Measurements from ENCODE around the gene TBXA2R.

TBXA2R gene

DNA sequence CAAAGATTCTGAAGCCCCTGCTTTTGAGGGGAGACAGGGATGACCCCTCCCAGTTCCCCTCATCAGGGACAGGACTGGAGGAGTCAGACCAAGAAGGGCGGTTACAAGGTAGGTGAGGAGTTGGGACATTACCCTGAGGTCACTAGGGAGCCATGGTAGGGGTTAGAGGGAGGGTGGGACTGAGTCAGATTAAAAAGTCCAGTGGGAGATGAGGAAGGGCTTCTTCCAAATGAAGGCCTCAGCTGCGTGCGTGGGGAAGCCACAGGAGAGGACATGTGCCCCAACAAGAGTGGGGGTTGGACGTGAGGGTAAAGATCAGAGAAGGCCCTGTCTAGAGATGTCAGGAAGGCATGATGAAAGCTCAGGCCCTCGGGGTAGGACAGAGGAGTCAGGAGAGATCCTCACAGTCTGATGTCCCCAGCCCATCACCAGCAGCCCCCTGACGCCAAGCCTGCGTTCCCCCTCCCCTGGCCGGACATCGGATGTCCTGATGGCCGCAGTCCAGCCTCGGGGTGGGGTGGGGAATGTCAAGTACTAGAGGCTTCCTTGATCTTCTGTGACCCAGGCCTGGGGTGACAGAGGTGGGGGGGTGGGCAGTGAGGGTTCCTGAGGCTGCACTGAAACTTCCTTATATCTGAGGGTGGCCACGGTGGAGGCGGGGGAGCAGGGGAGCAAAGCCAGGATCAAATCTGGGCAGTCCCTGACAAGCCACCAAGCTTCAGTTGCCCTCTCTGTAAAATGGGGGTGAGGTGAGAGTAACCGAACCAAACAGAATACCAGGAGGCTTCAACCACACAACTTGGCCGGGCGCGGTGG, 42.8 kb downstream of the TBXA2R start:
- TF ChIP-seq CTCF (IDR thresholded peaks at IDR 0.05; ENCODE audit: low read length) (no peak), EZH2 (optimal IDR thresholded peaks at IDR 0.05; ENCODE audit: low read depth, low read length) (no peak), EZH2phosphoT487 (IDR thresholded peaks at IDR 0.05; ENCODE audit: low read length) (no peak)
- H3K4me2 ChIP-seq (ENCODE audit: low read depth, low read length), result no peak overlapping the region
- H3K27ac ChIP-seq (ENCODE audit: low read length), result no peak overlapping the region
- H3K36me3 ChIP-seq (replicated peaks; ENCODE audit: insufficient read depth, low read length), result no peaks in the 10 kb centered on the region
- no peak overlapping the region for H3K9ac ChIP-seq (ENCODE audit: low read length)
- no peaks in the 10 kb centered on the region for H3K79me2 ChIP-seq (ENCODE audit: low read length)
- H3K4me3 ChIP-seq (ENCODE audit: low read length), result no peak overlapping the region
- no peaks in the 10 kb centered on the region for H3K4me1 ChIP-seq (ENCODE audit: low read length)
- no peaks in the 10 kb centered on the region for H4K20me1 ChIP-seq (ENCODE audit: insufficient read depth, low read length)
- no peak for DNase-seq
- H3F3A ChIP-seq (ENCODE audit: insufficient read depth, low read length), result no peaks in the 10 kb centered on the region
- H2AFZ ChIP-seq (ENCODE audit: low read length), result no peak overlapping the region
- no peaks in the 10 kb centered on the region for H3K9me2 ChIP-seq (replicated peaks; ENCODE audit: insufficient read depth, low read length)
- H3K9me3 ChIP-seq (replicated peaks; ENCODE audit: insufficient read depth, low read length), result no peaks in the 10 kb centered on the region
- peaks cover 72% of the 10 kb centered on the region for H3K27me3 ChIP-seq (replicated peaks; ENCODE audit: insufficient read depth, low read length)

GRCh38 chr19:3557461-3558248, 49.0 kb downstream of the TBXA2R start, which contains the start of gene MFSD12:
MFSD12 (minus strand) TSS chr19:3557586; CDS start chr19:3557403, 183 bp downstream.
- Histone ChIP-seq H3K9me3 (replicated peaks; ENCODE audit: insufficient read depth, low read length) (no peaks in the 10 kb centered on the region), H3K36me3 (replicated peaks; ENCODE audit: insufficient read depth, low read length) (no peaks in the 10 kb centered on the region), H2AFZ (ENCODE audit: low read length) (peak within 1 kb of the TSS; percentile 97), H3K4me2 (ENCODE audit: low read depth, low read length) (peak within 1 kb of the TSS; percentile 97), H3K27ac (ENCODE audit: low read length) (no peak within 1 kb of the TSS), H4K20me1 (ENCODE audit: insufficient read depth, low read length) (no peaks in the 10 kb centered on the region), H3K4me1 (ENCODE audit: low read length) (peaks cover 13% of the 10 kb centered on the region; the same call in 1 of the 2 replicates), H3K27me3 (replicated peaks; ENCODE audit: insufficient read depth, low read length) (peaks cover 27% of the 10 kb centered on the region), H3K79me2 (ENCODE audit: low read length) (peaks cover 28% of the 10 kb centered on the region), H3K9me2 (replicated peaks; ENCODE audit: insufficient read depth, low read length) (no peaks in the 10 kb centered on the region), H3K4me3 (ENCODE audit: low read length) (peak within 1 kb of the TSS; percentile 83), H3K9ac (ENCODE audit: low read length) (peak within 1 kb of the TSS; percentile 60; the same call in 1 of the 2 replicates), H3F3A (ENCODE audit: insufficient read depth, low read length) (no peaks in the 10 kb centered on the region)
- TF ChIP-seq EZH2 (optimal IDR thresholded peaks at IDR 0.05; ENCODE audit: low read depth, low read length) (no peak), EZH2phosphoT487 (IDR thresholded peaks at IDR 0.05; ENCODE audit: low read length) (no peak), CTCF (IDR thresholded peaks at IDR 0.05; ENCODE audit: low read length) (no peak)
- DNase-seq, result peak; percentile 97

- H3K27me3 ChIP-seq (replicated peaks; ENCODE audit: insufficient read depth, low read length), result peaks cover 21% of the 10 kb centered on the region
- peaks cover 15% of the 10 kb centered on the region; the same call in 1 of the 2 replicates for H3K4me1 ChIP-seq (ENCODE audit: low read length)
- no peaks in the 10 kb centered on the region for H3K9me2 ChIP-seq (replicated peaks; ENCODE audit: insufficient read depth, low read length)
- H2AFZ ChIP-seq (ENCODE audit: low read length), result peak overlapping the region; percentile 54
- H3K4me2 ChIP-seq (ENCODE audit: low read depth, low read length), result peak overlapping the region; percentile 87
- peak overlapping the region; percentile 83 for H3K4me3 ChIP-seq (ENCODE audit: low read length)
- H3K9me3 ChIP-seq (replicated peaks; ENCODE audit: insufficient read depth, low read length), result no peaks in the 10 kb centered on the region
- peak; percentile 29 for TF ChIP-seq CTCF (IDR thresholded peaks at IDR 0.05; ENCODE audit: low read length)
- no peak for TF ChIP-seq EZH2phosphoT487 (IDR thresholded peaks at IDR 0.05; ENCODE audit: low read length)
- TF ChIP-seq EZH2 (optimal IDR thresholded peaks at IDR 0.05; ENCODE audit: low read depth, low read length), result no peak
- no peaks in the 10 kb centered on the region for H3F3A ChIP-seq (ENCODE audit: insufficient read depth, low read length)
- H3K79me2 ChIP-seq (ENCODE audit: low read length), result peaks cover 28% of the 10 kb centered on the region
- peak overlapping the region; percentile 60; the same call in 1 of the 2 replicates for H3K9ac ChIP-seq (ENCODE audit: low read length)
- peak; percentile 61 for DNase-seq
- H4K20me1 ChIP-seq (ENCODE audit: insufficient read depth, low read length), result no peaks in the 10 kb centered on the region
- H3K36me3 ChIP-seq (replicated peaks; ENCODE audit: insufficient read depth, low read length), result no peaks in the 10 kb centered on the region
- no peak overlapping the region for H3K27ac ChIP-seq (ENCODE audit: low read length)
These were observed 49.7 kb downstream of the TBXA2R start for GRCh38 chr19:3556978-3557460.
